ENCODE measurements around the gene HCRT. TPM values are rescaled to one million over a fixed set of nuclear protein-coding genes. Genes with fewer than 3 reads are reported as not detected.
A peak's percentile ranks its signal among the peaks of the same experiment; 100 is the strongest.
"Not testable (repeated sequence)": the region's sequence is repeated elsewhere in the genome, so short reads cannot be mapped to it uniquely, and the experiment has no call there.

HCRT gene
- total RNA-seq, 1 experiment from 2014 or later, result not detected

DNA sequence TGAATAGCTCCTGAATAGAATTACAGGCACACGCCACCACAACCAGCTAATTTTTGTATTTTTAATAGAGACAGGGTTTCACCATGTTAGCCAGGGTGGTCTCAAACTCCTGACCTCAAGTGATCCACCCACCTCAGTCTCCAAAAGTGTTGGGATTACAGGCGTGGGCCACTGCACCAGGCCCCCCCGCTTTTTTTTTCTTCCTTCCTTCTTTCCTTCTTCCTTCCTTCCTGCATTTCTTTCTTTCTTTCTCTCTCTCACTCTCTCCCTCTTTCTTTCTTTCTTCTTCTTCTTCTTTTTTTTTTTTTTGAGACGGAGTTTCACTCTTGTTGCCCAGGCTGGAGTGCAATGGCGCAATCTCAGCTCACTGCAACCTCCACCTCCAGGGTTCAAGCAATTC is 939 bp upstream of the HCRT start:
- not testable (repeated sequence) for H3K27me3 ChIP-seq, H3K9me3 ChIP-seq, H3K4me3 ChIP-seq

DNA sequence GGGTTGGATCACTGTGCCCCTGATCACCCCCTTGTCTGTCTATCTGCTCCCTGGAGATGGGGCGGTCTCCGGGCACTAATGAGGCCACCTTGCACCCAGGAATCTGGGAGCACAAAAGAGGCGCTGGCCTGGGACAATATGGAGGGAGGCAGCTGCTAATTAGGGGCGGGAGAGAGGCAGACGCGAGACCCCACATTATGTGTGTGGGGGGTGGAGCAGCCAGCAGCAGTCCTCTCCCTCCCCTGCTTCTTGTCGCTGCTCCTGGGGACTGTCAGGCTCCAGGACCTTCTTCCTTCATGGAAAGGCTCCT is 324 bp upstream of the HCRT start:
- Histone ChIP-seq H3K27me3 (peaks cover 8% of the 10 kb centered on the region), H3K36me3 (no peaks in the 10 kb centered on the region), H3K4me3 (no peak overlapping the region), H3K9me3 (no peaks in the 10 kb centered on the region)
- no peak for DNase-seq

More for the DNA sequence above, 939 bp upstream of the HCRT start:
- not testable (repeated sequence) for H3K36me3 ChIP-seq, DNase-seq

GRCh38 chr17:42183741-42184711 is 1.2 kb downstream of the HCRT start:
- no peak overlapping the region for H3K4me3 ChIP-seq
- H3K36me3 ChIP-seq, result no peaks in the 10 kb centered on the region
- no peaks in the 10 kb centered on the region for H3K9me3 ChIP-seq
- DNase-seq, result peak; percentile 44
- H3K27me3 ChIP-seq, result peaks cover 17% of the 10 kb centered on the region

DNA sequence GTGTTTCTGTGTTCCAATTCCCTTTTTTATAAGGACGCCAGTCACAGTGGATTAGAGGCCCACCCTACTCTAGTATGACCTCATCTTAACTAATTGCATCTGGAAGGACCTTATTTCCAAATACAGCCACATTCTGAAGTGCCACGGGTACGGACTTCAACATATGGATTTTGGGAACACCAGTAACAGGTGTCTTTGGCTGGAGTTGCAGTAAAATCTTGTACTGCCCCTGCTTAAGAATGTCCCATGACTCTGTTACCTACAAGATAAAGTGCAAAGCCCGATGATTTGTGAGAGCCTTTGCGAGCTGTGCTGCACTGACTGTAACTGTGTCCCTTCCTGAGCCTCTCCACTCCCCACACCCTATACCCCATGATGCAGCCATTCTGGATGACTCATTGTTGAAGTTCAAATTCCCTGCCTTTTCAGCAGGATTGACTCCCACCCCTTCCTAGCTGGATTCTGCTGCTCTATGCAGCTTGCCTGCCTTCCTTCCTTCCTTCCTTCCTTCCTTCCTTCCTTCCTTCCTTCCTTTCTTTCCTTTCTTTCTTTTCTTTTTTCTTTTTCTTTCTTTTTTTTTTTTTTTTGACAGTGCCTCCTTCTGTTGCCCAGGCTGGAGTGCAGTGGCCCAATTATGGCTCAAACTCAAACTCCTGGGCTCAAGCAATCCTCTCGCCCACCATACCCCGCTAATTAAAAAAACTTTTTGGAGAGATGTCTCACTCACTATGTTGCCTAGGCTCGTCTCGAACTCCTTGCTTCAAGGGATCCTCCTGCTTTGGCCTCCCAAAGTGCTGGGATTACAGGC is 2.1 kb downstream of the HCRT start:
- DNase-seq, result no peak
- H3K36me3 ChIP-seq, result no peaks in the 10 kb centered on the region
- H3K4me3 ChIP-seq, result no peak overlapping the region

GRCh38 chr17:42181851-42182207 is 3.4 kb downstream of the HCRT start:
- Histone ChIP-seq H3K36me3 (no peaks in the 10 kb centered on the region), H3K9me3 (no peaks in the 10 kb centered on the region), H3K4me3 (no peak overlapping the region), H3K27me3 (peaks cover 17% of the 10 kb centered on the region)
- no peak for DNase-seq

More for the DNA sequence above, 2.1 kb downstream of the HCRT start:
- H3K9me3 ChIP-seq, result no peaks in the 10 kb centered on the region
- peaks cover 17% of the 10 kb centered on the region for H3K27me3 ChIP-seq

DNA sequence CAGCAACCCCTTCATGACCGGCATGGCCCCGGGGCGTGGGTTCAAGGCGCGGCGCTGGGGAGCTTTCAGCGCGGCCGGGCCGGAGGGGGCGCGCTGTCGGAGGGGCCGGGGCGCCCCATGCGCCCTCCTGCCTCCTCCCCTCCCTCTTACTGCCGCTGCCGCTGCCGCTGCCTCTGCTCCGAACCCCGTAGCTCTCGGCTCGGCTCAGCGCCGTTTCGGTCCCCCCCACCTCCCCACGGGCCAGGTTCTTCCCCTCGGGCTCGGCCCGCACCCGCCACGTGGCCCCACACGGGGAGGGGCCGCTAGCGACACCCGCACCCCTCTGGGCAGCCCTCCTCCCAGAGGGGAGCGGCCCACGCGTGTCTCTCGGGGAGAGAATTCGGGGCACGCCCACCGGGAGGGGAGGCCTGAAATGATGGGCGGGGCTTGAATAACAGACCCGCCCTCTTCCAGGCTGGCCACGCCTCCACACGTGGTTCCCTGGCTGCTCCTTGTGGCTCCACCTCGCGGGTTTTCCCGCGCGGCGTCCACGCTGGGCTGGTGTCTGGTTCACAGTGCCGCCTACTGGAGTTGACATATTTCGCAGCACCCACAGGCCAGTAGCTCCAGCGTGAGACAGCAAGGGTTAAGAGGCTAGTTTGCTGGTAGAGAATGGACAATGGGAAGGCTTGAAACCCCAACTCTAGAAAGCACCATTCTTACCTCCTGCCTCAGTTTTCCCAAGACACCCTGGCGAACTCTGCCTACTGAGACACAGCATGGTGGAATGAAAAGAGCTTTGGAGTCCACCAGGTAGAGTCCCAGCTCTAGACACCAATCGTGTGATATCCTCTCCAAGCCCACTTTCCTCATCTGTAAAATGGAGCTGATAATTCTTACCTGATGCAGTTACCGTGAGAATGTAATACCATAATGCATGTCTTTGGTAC is 4.1 kb downstream of the HCRT start, which contains the start of gene KCNH4:
KCNH4 (minus strand) TSS at position 221 of the 929 bp plus-strand sequence; CDS start at position 24, 197 bp downstream.
- H3K4me3 ChIP-seq, result peak within 1 kb of the TSS; percentile 47
- H3K36me3 ChIP-seq, result no peaks in the 10 kb centered on the region
- DNase-seq, result peak; percentile 76
- peaks cover 17% of the 10 kb centered on the region for H3K27me3 ChIP-seq
- H3K9me3 ChIP-seq, result no peaks in the 10 kb centered on the region

- H3K27me3 ChIP-seq, result peaks cover 17% of the 10 kb centered on the region
- no peak for DNase-seq
- peak overlapping the region; percentile 47 for H3K4me3 ChIP-seq
- no peaks in the 10 kb centered on the region for H3K9me3 ChIP-seq
- no peaks in the 10 kb centered on the region for H3K36me3 ChIP-seq
Measured at GRCh38 chr17:42180411-42180921, 4.8 kb downstream of the HCRT start.

DNA sequence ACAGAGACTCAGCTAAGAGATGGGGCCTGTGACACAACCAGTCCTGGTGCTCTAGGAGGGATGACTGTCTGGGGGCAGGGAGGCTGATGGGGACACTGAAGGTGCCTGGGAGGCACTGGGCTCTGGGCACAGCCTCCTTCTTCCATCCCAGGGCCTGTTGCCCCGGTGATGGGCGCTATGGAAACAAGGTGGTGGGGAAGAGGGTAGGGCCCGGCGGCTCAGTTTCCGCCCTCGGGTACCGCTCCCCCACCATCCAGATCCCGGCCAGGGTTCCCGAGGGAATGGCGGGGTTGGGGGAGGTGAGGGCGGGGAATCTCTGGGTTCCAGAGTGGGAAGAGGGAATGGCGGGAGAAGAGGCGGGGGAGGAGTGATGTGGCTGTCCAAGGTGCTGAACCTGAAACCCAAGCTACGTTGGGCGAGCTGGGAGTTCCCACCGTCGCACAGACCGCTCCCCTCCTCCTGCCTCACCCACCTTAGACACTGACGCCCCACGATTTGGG is 5.3 kb downstream of the HCRT start:
- no peaks in the 10 kb centered on the region for H3K36me3 ChIP-seq
- no peak overlapping the region for H3K4me3 ChIP-seq
- peaks cover 17% of the 10 kb centered on the region for H3K27me3 ChIP-seq
- peak; percentile 25 for DNase-seq
- H3K9me3 ChIP-seq, result no peaks in the 10 kb centered on the region

- Histone ChIP-seq H3K9me3 (no peaks in the 10 kb centered on the region), H3K36me3 (no peaks in the 10 kb centered on the region), H3K27me3 (peaks cover 17% of the 10 kb centered on the region), H3K4me3 (no peak overlapping the region)
- no peak for DNase-seq
Measured at GRCh38 chr17:42179335-42179734, 5.9 kb downstream of the HCRT start.

DNA sequence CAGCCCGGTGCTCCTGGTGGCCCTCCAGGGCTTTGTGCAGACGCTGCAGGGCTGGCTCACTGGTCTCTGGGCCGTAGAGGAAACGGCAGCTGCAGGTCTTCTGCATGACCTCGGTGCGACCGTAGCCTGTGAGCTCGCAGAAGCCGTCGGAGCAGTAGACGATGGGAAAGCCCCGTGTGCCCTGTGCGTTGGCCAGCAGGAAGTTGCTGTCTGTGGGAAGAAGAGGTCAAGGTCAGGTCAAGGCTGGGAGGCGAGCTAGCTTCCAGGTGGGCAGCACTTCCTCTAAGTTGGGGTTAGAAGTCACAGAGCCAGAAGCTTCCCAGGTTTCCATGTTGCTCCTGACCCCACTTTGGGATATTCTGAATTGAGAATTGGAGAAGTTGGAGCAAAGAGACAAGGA is 6.4 kb downstream of the HCRT start:
- H3K4me3 ChIP-seq, result no peak overlapping the region
- H3K27me3 ChIP-seq, result peaks cover 17% of the 10 kb centered on the region
- no peaks in the 10 kb centered on the region for H3K36me3 ChIP-seq
- no peaks in the 10 kb centered on the region for H3K9me3 ChIP-seq
- DNase-seq, result no peak

DNA sequence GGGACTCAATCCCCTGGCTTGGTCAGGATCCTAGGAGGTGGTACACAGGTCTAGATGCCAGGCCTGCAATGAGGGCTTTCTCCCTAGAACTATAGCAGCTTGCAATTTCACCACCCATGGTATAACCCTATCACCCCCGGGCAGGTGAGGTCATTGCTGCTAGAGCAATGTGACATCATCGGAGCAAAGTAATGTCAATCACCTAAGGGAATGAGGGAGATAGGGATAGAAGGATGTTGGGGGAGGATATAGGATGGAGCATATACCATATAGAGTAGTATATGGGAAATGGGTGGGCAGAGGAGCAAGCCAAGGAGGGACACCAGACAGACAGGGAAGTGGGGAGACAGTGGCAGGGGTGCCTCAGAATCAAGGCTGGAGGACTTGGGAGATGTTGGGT is 7.6 kb downstream of the HCRT start:
- DNase-seq, result no peak
- Histone ChIP-seq H3K9me3 (no peaks in the 10 kb centered on the region), H3K27me3 (peaks cover 17% of the 10 kb centered on the region), H3K4me3 (no peak overlapping the region), H3K36me3 (no peaks in the 10 kb centered on the region)

- no peak for DNase-seq
- no peaks in the 10 kb centered on the region for H3K9me3 ChIP-seq
- no peak overlapping the region for H3K4me3 ChIP-seq
- H3K27me3 ChIP-seq, result peaks cover 2% of the 10 kb centered on the region; the same call in 1 of the 2 replicates
- no peaks in the 10 kb centered on the region for H3K36me3 ChIP-seq
Measured at GRCh38 chr17:42174126-42174783, 11.0 kb downstream of the HCRT start.

DNA sequence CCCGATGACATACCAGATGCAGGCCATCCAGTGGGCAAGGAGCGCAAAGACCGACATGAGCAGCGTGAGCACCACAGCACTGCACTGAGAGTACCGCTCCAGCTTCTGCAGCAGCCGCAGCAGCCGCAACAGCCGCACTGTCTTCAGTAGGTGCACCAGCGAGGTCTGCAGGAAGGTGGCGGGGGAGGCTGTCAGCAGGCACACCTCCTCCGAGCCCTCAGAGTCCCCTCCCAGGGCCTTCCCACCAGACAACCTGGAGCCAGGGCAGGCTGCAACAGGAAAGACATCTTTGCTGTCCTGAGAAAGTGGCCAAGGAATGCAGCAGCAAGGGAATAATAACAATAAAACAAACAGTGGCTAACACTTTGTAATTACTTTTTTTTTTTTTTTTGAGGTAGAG is 13.4 kb downstream of the HCRT start:
- H3K36me3 ChIP-seq, result no peaks in the 10 kb centered on the region
- DNase-seq, result no peak
- H3K4me3 ChIP-seq, result no peak overlapping the region
- no peaks in the 10 kb centered on the region for H3K9me3 ChIP-seq
- H3K27me3 ChIP-seq, result no peaks in the 10 kb centered on the region

DNA sequence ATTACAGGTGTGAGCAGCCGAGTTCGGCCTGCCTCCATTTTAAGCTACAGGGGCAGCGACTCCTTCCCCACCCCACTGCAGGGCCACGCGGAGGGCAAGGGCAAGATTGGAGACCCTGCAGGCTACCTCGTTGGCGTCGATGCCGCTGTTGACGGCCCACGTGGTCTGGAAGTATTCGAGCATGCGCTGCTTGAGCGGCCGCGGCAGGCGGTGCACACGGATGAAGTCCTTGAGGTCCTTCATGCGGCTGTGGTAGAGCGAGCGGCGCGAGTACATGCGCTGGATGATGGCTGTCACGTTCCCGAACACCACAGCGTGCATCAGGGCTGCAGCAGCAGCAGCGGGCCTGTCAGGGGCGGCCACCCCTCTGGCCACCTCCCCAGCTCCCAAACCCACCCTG is 15.9 kb downstream of the HCRT start:
- H3K27me3 ChIP-seq, result no peaks in the 10 kb centered on the region
- no peaks in the 10 kb centered on the region for H3K36me3 ChIP-seq
- no peak for DNase-seq
- H3K4me3 ChIP-seq, result no peak overlapping the region
- no peaks in the 10 kb centered on the region for H3K9me3 ChIP-seq

DNA sequence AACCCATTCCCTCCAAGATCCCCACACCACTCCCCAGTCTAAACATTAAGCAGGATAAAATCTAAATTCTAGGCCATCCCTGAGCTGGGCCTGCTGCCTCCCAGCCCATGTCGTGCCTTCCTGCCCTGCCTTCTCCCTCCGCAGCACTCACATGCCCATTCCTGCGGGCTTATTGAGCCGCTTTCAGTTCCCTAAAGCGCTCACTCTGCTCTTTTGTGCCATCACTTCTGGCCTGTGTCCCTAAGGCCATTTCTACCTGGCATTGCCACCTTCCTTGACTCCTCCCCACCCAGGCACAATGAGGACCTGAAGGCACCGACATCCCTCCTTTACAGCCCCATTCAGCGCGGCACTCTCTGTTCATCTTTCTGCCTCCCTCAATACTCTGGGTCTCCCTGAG is 17.4 kb downstream of the HCRT start:
- no peaks in the 10 kb centered on the region for H3K9me3 ChIP-seq
- no peaks in the 10 kb centered on the region for H3K36me3 ChIP-seq
- no peaks in the 10 kb centered on the region for H3K27me3 ChIP-seq
- H3K4me3 ChIP-seq, result no peak overlapping the region
- DNase-seq, result no peak
